Heart left ventricle (tissue), 13 donors: ENCODE results near the gene RNF150.

ENCODE experiments used
- POLR2A ChIP-seq, 2 donors: fragments of 450-650 bp; IDR thresholded peaks; one replicate each; pipeline ENCODE4 v1.6.1; 2017; ENCODE audit warnings: antibody characterized with exemption in 2 of 2, mild to moderate bottlenecking in 2 of 2, moderate library complexity in 2 of 2
- TF ChIP-seq, protein P1 (sequence below), 12 donors: fragments of 200-600 bp; sonication (generic) in 4 of 12; IDR thresholded peaks; one replicate each; pipeline versions ENCODE4 v1.5.0 to v1.8.0; 2018 to 2022; ENCODE audit warnings: antibody characterized with exemption in 12 of 12, mild to moderate bottlenecking in 5 of 12
- donor health status: ischemic (EF 13 %, LVEDD 7.1; RV severe dilation, severe dysfunction).
- donor health status: DM: no; HTN: yes; CAD: no.
- donor health status: DM: no; HTN: no; CAD: no.
- donor health status: ischemic (EF 25% LVEDD 6.9; RV normal size, moderate dysfunction).
- donor health status: ischemic (EF 25% LVEDD 5.7; RV mildly dilated, moderate dysfunction).
- donor health status: ischemic (EF 35%, LVEDD 5.7; RV mildly dilated, moderate dysfunction).
- donor health status: nonischemic (EF 11% LVEDD 7.7; RV severe dilation, severe dysfunction).
- donor health status: DM: yes; HTN: yes; CAD: no.
- donor health status: PGD.
- donor health status: ischemic (EF 29% LVEDD 5.4; RV normal size, mild dysfunction).
- donor health status: nonischemic (EF 23%, LVEDD 6.1; RV moderate dilation, normal function).

DNA sequence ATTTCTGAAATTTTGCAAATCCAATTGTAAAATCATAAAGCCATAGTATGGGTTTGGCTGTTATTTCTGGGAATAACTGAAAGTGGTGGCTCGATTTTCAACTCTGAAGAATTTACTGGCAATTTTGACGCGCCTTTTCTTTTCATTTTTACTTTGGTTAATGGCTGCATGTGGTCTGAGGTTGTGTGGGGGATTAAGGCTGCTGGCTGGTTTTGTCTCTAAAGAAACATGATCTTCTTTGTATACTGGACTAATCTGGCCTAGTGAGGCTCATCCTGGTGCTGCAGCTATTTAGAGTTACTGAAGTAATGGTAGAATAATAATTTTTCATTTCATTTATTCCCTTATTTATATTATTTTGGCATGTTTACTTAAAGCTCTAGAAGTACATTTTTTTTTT lies 164.0 kb downstream of the RNF150 start:
- TF ChIP-seq, protein P1, sequence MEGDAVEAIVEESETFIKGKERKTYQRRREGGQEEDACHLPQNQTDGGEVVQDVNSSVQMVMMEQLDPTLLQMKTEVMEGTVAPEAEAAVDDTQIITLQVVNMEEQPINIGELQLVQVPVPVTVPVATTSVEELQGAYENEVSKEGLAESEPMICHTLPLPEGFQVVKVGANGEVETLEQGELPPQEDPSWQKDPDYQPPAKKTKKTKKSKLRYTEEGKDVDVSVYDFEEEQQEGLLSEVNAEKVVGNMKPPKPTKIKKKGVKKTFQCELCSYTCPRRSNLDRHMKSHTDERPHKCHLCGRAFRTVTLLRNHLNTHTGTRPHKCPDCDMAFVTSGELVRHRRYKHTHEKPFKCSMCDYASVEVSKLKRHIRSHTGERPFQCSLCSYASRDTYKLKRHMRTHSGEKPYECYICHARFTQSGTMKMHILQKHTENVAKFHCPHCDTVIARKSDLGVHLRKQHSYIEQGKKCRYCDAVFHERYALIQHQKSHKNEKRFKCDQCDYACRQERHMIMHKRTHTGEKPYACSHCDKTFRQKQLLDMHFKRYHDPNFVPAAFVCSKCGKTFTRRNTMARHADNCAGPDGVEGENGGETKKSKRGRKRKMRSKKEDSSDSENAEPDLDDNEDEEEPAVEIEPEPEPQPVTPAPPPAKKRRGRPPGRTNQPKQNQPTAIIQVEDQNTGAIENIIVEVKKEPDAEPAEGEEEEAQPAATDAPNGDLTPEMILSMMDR (IDR thresholded peaks at IDR 0.05), result no peak
- TF ChIP-seq POLR2A (IDR thresholded peaks at IDR 0.05), result no peak
